Fibroblast of skin of right quadriceps (primary cell): ENCODE data around the gene COMMD1.
"Not testable (repeated sequence)": the region's sequence is repeated elsewhere in the genome, so short reads cannot be mapped to it uniquely, and the experiment has no call there.

Source experiments
- DNase-seq: peaks from one replicate; pipeline ENCODE4 v3.0.0-alpha.2; 2013

COMMD1 gene

GRCh38 chr2:62076980-62077638 is 171.6 kb downstream of the COMMD1 start:
- DNase-seq: no peak

DNA sequence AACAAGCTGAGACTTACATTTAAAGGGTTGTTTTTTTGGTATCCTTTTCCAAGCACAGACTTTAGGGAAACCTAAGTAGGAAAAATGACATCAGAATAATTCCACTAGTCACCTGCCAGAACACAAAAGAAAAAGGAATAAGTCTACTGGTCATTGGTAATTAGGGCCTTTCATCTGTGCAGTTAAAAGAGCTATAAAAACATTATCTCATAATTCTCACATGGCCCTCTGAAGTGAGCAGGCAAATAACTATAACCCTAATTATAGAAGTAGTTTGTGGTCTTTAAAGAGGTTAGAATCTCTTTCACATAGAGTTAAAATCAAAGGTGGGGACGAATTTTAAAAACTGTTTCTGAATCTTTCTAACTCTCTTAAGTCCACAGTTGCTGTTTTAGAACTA is 179.3 kb downstream of the COMMD1 start:
- no peak for DNase-seq

DNA sequence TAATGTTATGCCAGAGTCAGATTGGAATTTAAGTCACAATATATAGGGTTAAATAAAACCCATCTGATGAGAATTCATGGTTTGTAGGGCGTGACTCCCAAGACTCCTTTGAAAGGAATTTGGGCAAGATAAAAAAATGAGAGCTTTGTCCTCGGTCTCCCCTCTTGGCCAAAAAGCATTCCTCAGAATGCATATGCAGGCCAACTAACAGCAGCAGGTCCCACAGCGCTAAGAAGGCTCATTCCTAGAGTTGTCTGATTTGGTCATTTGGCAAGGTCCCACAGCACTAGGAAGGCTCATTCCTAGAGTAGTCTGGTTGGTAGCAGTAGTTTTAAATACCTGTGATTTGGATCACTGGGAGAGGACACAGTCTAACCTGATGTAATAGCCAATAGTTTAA is 184.2 kb downstream of the COMMD1 start:
- no peak for DNase-seq

DNA sequence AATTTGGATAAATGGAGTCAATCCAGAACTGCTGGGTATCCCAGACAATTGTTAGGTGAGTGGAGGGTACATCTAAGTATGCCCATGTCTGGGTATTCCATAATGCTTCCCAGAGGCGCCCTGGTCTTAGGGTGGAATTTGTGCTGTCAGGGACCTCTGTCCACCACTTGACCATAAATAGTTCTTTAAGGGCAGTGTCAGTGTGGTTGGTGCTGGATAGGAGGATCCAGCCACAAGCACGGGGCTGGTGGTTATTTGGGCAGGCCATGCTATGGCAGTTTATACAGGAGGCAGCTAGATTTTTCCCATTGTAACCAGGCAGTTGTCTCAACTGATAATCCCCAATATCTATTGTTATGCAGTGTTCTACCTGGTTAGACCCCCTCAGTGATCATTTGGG is 186.0 kb downstream of the COMMD1 start:
- no peak for DNase-seq

GRCh38 chr2:62099050-62099449 is 193.6 kb downstream of the COMMD1 start:
- no peak for DNase-seq

DNA sequence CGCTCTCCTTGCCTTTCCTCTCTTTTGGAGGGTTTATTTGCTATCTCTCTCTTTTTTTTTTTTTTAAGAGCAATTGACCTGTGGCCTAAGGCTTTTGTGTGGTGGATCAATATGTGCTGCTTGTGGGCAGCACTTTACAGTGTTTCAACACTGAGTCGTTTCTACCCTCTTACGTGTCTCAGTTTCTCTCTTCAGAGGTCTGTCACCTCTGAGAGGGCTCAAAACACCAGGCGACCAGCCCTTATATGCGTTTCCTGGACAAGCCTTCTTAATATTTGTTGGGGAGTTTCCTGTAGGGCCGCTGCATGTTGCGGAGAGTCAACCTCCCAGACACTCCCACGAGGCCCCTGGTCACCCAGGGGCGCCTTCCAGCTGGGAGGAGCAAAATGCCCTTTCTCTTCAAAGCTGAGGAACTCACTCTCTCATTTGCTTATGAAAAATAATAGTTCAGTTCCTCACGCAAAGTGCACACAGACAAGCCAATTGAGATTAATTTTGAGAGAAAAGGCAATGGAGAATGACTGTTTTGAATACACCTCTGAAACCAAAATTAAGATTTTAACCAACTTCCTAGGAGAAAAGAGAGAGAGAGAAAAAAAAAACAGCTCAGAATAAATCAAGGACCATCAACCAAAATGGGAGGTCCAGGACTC is 194.2 kb downstream of the COMMD1 start:
- no peak for DNase-seq

- no peak for DNase-seq
Observed at GRCh38 chr2:62101886-62102285, 196.4 kb downstream of the COMMD1 start.

DNA sequence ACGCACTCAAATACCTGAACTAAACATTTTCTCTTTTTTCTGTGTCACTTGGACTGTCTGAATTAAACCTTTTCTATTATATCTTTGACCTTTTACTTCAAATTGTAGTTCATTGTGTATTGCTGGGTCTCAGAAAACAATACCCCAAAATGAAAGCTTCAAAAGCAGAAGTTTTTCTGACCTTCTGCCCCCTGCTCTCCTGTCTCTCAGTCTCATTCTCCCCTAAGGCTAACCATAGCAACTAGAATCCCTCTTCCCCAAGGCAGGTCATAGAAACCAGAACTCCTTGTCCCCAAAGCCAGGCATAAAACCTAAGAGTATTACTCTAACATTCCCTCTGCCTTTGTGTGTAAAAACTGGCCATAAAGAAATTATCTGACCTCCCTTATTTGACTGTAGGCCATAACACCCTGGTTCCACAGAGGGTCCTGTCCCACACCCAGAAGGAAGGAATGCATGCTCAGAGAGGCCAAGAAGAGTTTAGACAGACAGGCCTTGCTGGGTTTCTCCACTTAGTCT is 197.0 kb downstream of the COMMD1 start:
- no peak for DNase-seq

DNA sequence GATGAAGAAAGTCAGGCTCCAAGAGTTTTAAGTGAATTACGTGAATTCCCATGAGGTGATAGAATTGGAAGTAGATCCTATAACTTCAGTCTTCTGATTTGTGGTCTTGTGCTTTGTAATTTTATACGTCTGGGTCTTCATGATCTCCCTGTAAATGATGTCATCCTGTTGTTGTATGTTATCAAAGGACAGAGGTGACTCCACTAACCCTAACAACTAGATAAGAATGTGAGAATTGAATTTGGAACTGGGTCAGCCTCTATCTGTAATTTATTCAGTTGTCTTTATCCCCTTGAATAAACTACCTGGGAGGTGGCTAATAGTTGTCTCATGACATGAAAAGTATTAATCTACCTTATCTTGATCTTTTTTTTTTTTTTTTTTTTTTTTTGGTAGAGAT is 204.1 kb downstream of the COMMD1 start:
- DNase-seq: no peak

DNA sequence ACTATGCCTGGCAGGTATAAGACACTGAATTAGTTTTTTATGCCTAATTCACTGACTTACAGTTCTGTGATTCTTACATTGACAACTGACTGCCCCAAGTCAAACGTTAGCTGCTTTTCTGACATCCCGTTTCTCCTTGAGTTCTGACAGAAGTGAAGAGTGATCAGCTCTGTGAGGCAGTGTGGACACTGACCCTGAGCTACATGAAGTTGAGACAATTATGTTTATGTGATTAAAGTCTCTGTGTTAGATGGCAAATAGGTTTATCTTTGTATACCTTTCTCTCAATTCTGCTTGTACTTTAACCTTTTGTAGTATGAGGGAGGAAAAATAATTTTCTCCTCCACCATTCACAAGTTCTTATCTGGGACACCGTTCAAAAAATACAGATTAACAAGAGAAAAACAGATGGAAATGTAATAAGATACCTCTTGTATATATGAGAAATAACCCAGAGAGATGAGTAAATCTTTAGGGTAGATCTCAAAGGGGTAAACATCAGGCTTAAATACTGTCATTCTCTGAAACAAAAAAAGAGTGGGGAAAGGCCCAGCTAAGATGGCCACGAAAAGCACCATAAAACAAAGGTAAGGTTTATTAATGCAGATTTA is 205.0 kb downstream of the COMMD1 start:
- no peak for DNase-seq

GRCh38 chr2:62112179-62112578 is 206.7 kb downstream of the COMMD1 start:
- DNase-seq: no peak

DNA sequence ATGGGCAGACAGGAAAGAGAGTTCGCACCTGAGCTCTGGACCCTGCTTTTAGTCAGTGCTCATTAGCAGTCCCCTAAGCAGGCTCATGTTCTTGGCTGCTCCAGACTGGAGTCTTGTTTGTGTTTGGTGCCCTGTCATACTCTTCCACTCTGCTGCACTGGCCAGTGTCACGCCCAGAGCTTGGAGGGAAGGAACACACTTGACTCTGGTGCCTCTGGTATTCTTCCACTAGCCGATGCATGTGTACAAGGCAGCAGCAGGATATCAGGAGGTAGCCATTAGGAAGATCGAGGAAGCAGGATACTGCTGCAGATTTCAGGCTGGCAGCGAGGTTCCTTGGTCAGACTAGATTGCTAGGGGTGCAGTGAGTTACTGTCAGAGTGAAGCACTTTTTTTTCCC is 209.1 kb downstream of the COMMD1 start:
- no peak for DNase-seq

DNA sequence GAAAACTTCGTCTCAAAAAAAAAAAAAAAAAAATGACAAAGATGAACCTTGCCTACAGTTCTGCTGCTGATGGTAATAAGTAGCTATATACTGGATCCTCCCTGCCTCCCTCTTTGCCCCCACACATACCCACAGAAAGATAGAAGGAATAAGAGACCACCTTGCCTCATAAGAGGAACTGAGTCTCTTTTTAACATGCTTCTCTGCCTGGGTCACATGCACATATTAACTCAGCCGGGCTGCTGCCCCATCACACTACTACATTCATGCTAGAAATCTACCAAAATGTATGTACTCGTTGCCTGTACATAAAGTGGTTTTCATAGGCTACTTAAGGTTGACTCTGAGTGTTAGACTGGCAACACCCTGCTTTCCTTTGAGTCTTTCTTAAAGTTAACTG is 211.5 kb downstream of the COMMD1 start:
- no peak for DNase-seq

DNA sequence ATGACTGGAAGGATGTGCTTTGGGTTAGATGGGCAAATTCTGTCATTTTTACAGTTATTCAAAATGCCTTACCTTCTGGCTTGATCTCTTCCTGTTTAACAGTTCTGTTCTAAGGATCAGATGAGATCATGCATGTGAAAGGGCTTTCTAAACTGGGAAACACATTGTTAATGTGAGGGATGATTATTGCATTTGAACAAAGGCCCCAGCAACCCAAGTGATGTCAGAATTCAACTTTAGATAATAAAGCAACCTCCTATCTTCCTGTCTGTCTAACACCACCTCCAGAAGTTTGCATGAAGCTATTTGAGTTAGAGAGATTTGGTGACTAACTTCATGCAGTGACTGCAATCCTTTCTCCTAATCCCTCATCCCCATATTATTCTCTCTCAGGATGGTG is 212.7 kb downstream of the COMMD1 start:
- no peak for DNase-seq

DNA sequence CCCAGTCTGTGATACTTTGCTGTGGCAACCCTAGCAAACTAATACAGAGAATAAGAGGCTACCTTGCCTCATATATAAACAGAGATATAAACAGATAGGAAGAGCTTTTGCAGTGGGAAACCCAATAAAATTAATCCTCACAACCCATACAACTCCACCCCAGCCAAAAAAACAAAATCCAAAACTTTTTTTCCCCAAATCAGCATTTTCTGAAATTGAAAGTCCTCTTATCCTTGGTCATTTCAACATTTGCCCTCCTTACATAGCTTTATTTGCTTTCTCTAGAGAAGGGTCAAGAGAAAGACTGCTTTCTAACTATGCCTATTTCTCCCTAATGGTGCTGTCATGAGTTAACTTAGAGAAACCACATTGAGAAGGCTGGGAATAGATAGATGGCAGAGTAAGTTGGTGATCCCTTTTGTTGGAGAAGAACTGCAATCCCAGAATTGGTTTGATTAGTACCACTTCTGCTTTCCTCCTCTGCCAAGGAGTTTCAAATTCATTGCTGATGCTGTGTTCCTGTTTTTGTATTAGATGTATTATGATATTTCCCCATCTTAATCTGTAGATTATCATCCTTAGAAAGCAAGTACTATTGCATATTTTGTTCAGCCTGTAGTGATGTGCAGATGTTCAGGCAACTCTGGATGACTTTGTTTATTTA is 214.0 kb downstream of the COMMD1 start:
- no peak for DNase-seq

- not testable (repeated sequence) for DNase-seq
Observed at GRCh38 chr2:62126239-62126638, 220.8 kb downstream of the COMMD1 start.

DNA sequence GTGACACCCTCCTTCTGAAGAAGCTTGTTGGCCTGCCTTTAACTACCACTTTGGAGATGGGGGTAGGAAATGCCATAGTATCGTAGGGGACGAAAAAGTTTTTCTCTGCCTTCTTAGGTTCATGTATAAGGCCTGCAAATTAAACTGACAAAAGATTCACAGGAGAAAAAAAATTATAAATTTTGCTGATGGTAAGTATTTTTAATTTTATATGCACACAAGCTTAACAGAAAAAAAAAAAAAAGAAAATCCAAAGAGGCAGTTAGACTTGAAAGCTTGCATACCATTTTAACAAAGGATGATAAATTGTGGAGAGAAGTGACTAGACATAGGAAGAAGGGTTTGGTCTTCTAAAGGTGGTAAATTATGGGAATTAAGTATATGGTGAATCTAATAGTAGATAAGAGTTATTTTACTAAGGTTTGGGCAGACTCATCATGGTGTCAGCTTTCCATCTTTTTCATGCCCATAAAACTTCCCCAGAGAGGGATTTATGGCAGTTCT is 227.9 kb downstream of the COMMD1 start:
- DNase-seq: no peak

DNA sequence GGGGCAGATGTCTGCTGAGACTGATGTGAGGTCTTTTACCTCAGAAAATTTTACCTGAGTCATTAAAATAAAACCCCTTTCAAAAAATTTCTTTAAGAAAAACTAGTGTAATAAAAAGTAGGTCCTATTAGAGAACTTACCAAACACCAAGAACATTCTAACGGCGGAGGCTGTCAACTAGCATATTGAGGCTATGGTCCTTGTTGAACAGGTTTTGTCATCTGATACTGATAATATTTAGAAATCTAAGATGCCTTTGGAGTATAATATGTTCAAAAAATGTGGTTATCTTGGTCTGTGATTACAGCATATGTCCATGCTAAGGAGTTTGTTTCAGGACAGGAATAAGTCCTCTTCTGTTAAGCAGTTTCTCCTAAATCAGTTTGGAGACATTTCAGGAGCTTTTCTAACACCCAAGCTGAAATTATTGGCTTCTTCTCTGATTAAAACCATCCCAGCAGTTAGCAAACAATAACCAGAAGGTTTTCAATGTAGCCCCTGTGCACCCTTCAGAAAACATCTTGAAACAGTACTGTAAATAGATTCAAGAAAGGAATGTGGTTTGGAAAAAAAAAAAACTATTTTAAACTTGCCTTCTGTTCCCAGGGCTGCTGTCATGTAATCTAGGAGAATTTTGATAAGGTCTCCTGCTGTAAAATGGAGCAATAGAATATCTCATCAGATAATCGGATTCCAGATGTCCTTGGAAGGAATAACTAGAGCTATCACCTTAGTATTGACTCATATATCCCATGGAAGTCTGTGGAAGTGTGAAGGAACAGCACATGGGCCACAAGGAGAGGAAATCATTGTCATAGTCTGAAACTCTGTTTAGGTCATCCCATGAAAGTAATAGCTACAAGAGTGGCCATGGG is 231.7 kb downstream of the COMMD1 start:
- DNase-seq: no peak

GRCh38 chr2:62140426-62141141 is 235.1 kb downstream of the COMMD1 start:
- no peak for DNase-seq

- no peak for DNase-seq
Observed at GRCh38 chr2:62141142-62141740, 235.8 kb downstream of the COMMD1 start.

DNA sequence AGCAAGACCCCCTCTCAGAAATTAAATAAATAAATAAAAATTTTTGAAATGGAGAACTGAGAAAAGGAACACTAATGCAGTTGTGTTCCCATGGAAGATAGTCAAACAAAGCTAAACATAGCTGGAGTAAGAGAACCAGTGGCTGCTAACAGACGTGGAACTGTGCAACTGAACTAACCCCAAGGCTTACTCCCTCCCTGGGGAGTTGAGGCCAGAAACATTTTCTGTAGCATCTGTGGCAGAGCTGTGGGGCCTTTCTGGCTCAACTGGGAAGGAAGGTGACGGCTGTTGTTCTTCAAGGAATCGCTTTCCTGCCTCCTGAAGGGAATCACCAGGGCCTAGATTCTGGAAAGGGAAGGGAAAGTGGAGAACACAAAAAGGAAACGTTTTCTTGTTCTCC is 236.6 kb downstream of the COMMD1 start:
- DNase-seq: no peak
